RWPE2 (cell line): ENCODE data around the gene TAOK3.

ENCODE experiments used
- ATAC-seq: fragments of 200-7000 bp; cut with Tn5 transposase; 3 replicates; pipeline ENCODE4 v1.9.1; 2021; ENCODE audit warnings: low read depth
- DNase-seq: peaks from one replicate; pipeline ENCODE4 v3.0.0-alpha.2; 2020; ENCODE audit warnings: low spot score
- H3K27ac ChIP-seq: fragments of 450-650 bp; 2 replicates; pipeline ENCODE4 v1.5.1; 2017; ENCODE audit warnings: mild to moderate bottlenecking; ENCODE audit not compliant: poor library complexity, severe bottlenecking
- H3K27me3 ChIP-seq: fragments of 250-450 bp; sonication (Bioruptor Pico); 2 replicates; pipeline ENCODE4 v1.5.1; 2021; ENCODE audit warnings: mild to moderate bottlenecking, moderate library complexity; ENCODE audit not compliant: insufficient read depth, poor library complexity, severe bottlenecking
- H3K36me3 ChIP-seq: fragments of 250-450 bp; sonication (Bioruptor Pico); 2 replicates; pipeline ENCODE4 v1.5.1; 2020; ENCODE audit warnings: low read depth, mild to moderate bottlenecking, moderate library complexity
- H3K4me1 ChIP-seq: fragments of 250-450 bp; sonication (Bioruptor Pico); 2 replicates; pipeline ENCODE4 v1.5.1; 2021; ENCODE audit warnings: mild to moderate bottlenecking, moderate library complexity; ENCODE audit not compliant: insufficient read depth, poor library complexity, severe bottlenecking
- H3K4me3 ChIP-seq: fragments of 250-450 bp; sonication (Bioruptor Pico); 2 replicates; pipeline ENCODE4 v1.5.1; 2021; ENCODE audit warnings: mild to moderate bottlenecking, moderate library complexity; ENCODE audit not compliant: severe bottlenecking
- H3K9me3 ChIP-seq: fragments of 250-450 bp; sonication (Bioruptor Pico); 2 replicates; pipeline ENCODE4 v1.5.1; 2021; ENCODE audit warnings: mild to moderate bottlenecking, moderate library complexity; ENCODE audit not compliant: severe bottlenecking
- TF ChIP-seq, protein P1 (sequence below): fragments of 450-650 bp; IDR thresholded peaks from one replicate; pipeline ENCODE4 v1.5.1; 2017; ENCODE audit warnings: mild to moderate bottlenecking, moderate library complexity; ENCODE audit not compliant: poor library complexity, severe bottlenecking

TAOK3 gene

GRCh38 chr12:118374126-118374725 is 1.5 kb upstream of the TAOK3 start:
- Histone ChIP-seq H3K4me3 (no peak overlapping the region), H3K27me3 (no peaks in the 10 kb centered on the region), H3K27ac (peak overlapping the region; percentile 23), H3K4me1 (peaks cover 16% of the 10 kb centered on the region), H3K36me3 (0 out of 2 replicates have a peak, but pooled peaks cover 3% of the 10 kb centered on the region), H3K9me3 (no peaks in the 10 kb centered on the region)
- ATAC-seq: no peak
- TF ChIP-seq, protein P1, sequence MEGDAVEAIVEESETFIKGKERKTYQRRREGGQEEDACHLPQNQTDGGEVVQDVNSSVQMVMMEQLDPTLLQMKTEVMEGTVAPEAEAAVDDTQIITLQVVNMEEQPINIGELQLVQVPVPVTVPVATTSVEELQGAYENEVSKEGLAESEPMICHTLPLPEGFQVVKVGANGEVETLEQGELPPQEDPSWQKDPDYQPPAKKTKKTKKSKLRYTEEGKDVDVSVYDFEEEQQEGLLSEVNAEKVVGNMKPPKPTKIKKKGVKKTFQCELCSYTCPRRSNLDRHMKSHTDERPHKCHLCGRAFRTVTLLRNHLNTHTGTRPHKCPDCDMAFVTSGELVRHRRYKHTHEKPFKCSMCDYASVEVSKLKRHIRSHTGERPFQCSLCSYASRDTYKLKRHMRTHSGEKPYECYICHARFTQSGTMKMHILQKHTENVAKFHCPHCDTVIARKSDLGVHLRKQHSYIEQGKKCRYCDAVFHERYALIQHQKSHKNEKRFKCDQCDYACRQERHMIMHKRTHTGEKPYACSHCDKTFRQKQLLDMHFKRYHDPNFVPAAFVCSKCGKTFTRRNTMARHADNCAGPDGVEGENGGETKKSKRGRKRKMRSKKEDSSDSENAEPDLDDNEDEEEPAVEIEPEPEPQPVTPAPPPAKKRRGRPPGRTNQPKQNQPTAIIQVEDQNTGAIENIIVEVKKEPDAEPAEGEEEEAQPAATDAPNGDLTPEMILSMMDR: no peak
- DNase-seq: no peak

- Histone ChIP-seq H3K27ac (peak overlapping the region; percentile 23), H3K36me3 (0 out of 2 replicates have a peak, but pooled peaks cover under 1% of the 10 kb centered on the region), H3K4me3 (peak overlapping the region; percentile 80), H3K4me1 (peaks cover 16% of the 10 kb centered on the region), H3K27me3 (no peaks in the 10 kb centered on the region), H3K9me3 (no peaks in the 10 kb centered on the region)
- ATAC-seq (no peak), DNase-seq (no peak)
- TF ChIP-seq, protein P1: no peak
Observed at GRCh38 chr12:118373616-118374015, 909 bp upstream of the TAOK3 start.

- Histone ChIP-seq H3K27ac (peak overlapping the region; percentile 38), H3K4me3 (peak overlapping the region; percentile 80), H3K4me1 (peaks cover 16% of the 10 kb centered on the region), H3K9me3 (no peaks in the 10 kb centered on the region), H3K27me3 (no peaks in the 10 kb centered on the region), H3K36me3 (no peaks in the 10 kb centered on the region)
- DNase-seq: no peak
- TF ChIP-seq, protein P1: no peak
- 0 out of 3 replicates have a peak, but pooled peaks have one; percentile 2 for ATAC-seq
Observed at GRCh38 chr12:118371321-118372282, 1.1 kb downstream of the TAOK3 start.

- no peaks in the 10 kb centered on the region for H3K27me3 ChIP-seq
- peak overlapping the region; percentile 80 for H3K4me3 ChIP-seq
- ATAC-seq (no peak), DNase-seq (no peak)
- H3K27ac ChIP-seq: peak overlapping the region; percentile 38
- peaks cover 16% of the 10 kb centered on the region for H3K4me1 ChIP-seq
- H3K36me3 ChIP-seq: no peaks in the 10 kb centered on the region
- TF ChIP-seq, protein P1: no peak
- no peaks in the 10 kb centered on the region for H3K9me3 ChIP-seq
Observed at GRCh38 chr12:118370601-118371000, 2.1 kb downstream of the TAOK3 start.
